KBM-7 (cell line): ENCODE results near the gene INPP5D.

Experiments used
- DNase-seq: peaks from one replicate; pipeline ENCODE4 v3.0.0-alpha.2; 2015
- in situ Hi-C: fragments of 300-500 bp; cut with MboI; formaldehyde crosslinking; loops from 2 replicates; pipeline ENCODE4 v1.14.3; 2020; ENCODE audit warnings: low sequenced_read_pairs, low pct_unique_long_range_greater_than_20kb, mixed read lengths

The INPP5D gene

GRCh38 chr2:233236820-233237589 lies 176.9 kb downstream of the INPP5D start:
- no peak for DNase-seq
- in situ Hi-C loops = no loop called here

GRCh38 chr2:233240897-233241296 lies 180.8 kb downstream of the INPP5D start:
- in situ Hi-C loops = no loop called here
- DNase-seq = peak; percentile 51

GRCh38 chr2:233241803-233242202 lies 181.7 kb downstream of the INPP5D start:
- in situ Hi-C loops = no loop called here
- DNase-seq = no peak

GRCh38 chr2:233242231-233242927 lies 182.2 kb downstream of the INPP5D start:
- DNase-seq = no peak
- in situ Hi-C loops = no loop called here

GRCh38 chr2:233243348-233243747 lies 183.2 kb downstream of the INPP5D start:
- no peak for DNase-seq
- in situ Hi-C loops = no loop called here

GRCh38 chr2:233244818-233245217 lies 184.7 kb downstream of the INPP5D start:
- in situ Hi-C loops = no loop called here
- DNase-seq = no peak

- in situ Hi-C loops = no loop called here
- no peak for DNase-seq
These were observed 185.3 kb downstream of the INPP5D start for GRCh38 chr2:233245406-233245805.

- DNase-seq = no peak
- in situ Hi-C loops = no loop called here
These were observed 187.0 kb downstream of the INPP5D start for GRCh38 chr2:233247116-233247515.

- no peak for DNase-seq
- in situ Hi-C loops = no loop called here
These were observed 187.6 kb downstream of the INPP5D start for GRCh38 chr2:233247744-233248143.

- DNase-seq = peak; percentile 73
- in situ Hi-C loops = no loop called here
These were observed 188.9 kb downstream of the INPP5D start for GRCh38 chr2:233248999-233249398.

GRCh38 chr2:233250568-233250967 lies 190.4 kb downstream of the INPP5D start:
- DNase-seq = no peak
- in situ Hi-C loops = loop anchor here (25.0 kb wide), 1 partner anchor 388 kb away; the partner anchor contains the start of gene SNORC

GRCh38 chr2:233250985-233251305 lies 190.8 kb downstream of the INPP5D start:
- in situ Hi-C loops = loop anchor here (25.0 kb wide), 1 partner anchor 389 kb away; the partner anchor contains the start of gene SNORC
- no peak for DNase-seq

GRCh38 chr2:233251306-233252116 lies 191.4 kb downstream of the INPP5D start, which contains the start of gene ATG16L1:
Gene ATG16L1, plus strand, starts transcription at chr2:233251673. Its CDS starts 155 bp downstream, at chr2:233251828.
- in situ Hi-C loops = loop anchor here (25.0 kb wide), 1 partner anchor 389 kb away; the partner anchor contains the start of gene SNORC
- DNase-seq = peak; percentile 97

GRCh38 chr2:233252227-233252626 lies 192.1 kb downstream of the INPP5D start:
- in situ Hi-C loops = loop anchor here (25.0 kb wide), 1 partner anchor 390 kb away; the partner anchor contains the start of gene SNORC
- DNase-seq = peak; percentile 26

- in situ Hi-C loops = loop anchor here (25.0 kb wide), 1 partner anchor 393 kb away; the partner anchor contains the start of gene SNORC
- DNase-seq = no peak
These were observed 195.0 kb downstream of the INPP5D start for GRCh38 chr2:233255151-233255550.

- no peak for DNase-seq
- in situ Hi-C loops = loop anchor here (25.0 kb wide), 1 partner anchor 394 kb away; the partner anchor contains the start of gene SNORC
These were observed 195.9 kb downstream of the INPP5D start for GRCh38 chr2:233256048-233256447.
